Activated CD8-positive, alpha-beta memory T cell treated with anti-CD3 and anti-CD28 coated beads for 4 hours (primary cell): ENCODE data around the gene CD300LD.
"Not testable (repeated sequence)": the region's sequence is repeated elsewhere in the genome, so short reads cannot be mapped to it uniquely, and the experiment has no call there.

Experiments used
- DNase-seq, 2 donors: peaks; one replicate each; pipeline ENCODE4 v3.0.0-alpha.2; 2020; ENCODE audit warnings: low read depth in 2 of 2

Gene CD300LD

DNA sequence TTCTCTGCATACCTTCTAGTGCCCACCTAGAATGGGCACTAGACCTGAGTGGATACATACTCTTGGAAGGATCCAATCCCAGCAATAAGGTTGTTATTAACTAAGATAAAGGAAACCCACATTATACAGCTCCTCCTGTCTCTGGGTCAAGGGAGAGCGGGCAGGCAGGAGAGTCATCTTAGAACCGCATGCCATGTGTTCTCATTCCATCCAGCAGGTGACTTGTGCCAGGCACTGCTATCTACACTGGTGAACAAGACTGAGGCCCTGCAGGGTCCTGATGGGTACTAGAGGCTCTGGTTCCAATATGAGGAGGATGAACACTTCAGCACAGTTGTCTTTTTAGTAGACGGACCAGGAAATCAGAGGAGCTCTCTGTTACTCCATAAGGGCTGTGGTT, 18.9 kb downstream of the CD300LD start:
- DNase-seq, result no peak

DNA sequence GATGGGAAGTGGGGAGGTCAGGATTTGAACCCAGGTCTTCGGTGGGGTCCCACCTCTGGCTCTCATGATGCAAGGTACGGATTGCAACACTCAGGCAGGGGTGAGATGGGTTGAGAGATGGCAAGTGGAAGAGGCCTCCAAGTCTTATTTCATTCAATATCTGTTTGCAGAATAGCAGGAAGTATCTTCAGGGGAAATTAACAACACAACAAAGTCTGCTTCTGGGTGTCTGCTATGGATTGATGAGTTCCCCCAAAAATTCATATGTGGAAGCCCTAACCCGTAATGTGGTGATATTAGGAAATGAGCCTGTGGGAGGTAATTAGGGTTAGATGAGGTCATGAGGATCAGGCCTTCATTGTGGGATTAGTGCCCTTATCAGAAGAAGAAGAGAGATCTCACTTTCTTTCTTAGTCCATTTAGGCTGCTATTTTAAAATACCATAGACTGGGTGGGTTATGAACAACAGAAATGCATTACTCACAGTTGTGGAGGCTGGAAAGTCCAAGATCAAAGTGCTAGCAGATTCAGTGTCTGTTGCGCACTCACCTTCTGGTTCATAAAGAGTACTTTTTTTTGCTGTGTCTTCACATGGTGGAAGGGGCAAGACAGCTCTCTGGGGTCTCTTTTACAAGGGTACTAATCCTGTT, 20.3 kb downstream of the CD300LD start:
- DNase-seq, result no peak

DNA sequence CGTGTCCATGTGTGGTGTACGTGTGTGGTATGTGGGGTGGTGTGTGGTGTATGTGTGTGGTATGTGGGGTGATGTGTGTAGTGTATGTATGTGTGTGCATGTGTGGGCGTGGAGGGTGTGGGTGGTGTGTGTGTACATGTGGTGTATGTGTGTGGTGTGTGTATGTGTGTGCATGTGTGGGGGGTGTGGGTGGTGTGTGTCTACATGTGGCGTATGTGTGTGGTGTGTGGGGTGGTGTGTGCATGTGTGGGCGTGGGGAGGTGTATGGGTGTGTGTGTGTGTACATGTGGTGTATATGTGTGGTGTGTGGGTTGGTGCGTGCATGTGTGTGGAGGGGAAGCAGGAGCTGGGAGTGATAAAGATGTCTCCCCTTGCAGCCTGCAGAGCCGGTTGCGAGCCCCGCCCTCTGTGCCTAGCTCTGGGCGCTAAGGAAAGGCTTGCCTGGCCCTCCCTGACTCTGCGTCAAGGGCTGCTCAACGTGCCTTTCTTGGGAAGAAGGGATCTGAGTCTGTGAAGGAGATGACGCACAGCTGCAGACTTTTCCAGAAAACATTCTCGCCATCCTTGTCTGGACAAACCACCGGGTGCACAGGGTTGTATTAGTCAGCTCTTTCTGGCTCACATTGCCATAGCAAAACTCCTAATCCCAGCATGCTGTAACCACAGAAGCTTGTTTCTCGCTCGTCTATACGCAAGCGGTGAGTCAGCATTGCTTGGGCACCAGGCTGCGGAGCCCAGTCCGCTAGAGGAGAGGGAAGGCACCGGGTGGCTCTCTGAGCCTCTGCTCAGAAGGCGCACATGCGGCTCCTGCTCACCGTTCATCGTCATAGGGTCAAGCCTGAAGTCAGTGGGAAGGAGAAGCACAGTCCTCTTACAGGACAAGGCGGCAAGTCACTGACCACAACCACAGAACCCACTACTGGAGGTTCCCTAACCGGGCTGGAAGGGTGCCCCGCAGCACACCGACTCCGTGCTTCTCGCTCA, 22.8 kb downstream of the CD300LD start:
- DNase-seq, result no peak

DNA sequence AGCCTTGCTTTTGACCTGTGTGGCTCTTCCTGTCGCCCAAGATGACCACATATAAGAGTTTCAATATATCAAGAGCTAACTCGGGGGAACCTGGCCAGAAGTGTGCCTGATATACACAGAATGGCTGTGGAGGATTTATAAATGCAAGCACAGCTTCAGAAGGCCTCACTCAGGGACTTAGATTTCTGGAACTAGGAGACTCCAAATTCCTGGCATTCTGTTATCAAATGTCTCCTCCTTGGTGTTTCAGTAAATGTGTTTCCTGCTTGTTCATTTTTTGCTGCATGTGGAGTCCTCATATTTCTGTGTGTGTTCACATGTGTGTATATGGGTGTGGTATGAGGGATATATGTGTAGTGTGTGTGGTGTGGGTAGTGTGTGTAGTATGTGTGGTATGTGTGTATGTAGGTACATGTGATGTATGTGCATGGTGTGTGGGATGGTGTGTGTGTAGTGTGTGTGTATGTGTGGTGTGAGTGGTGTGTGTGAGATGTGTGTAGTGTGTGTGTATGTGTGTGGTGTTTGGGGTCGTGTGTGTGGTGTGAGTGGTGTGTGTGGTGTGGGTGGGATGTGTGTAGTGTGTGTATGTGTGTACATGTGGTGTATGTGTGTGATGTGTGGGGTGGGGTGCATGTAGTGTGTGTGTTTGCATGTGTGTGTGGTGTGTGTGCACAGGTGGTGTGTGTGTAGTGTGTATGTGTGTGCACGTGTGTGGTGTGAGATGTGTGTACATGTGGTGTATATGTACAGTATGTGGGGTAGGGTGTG, 23.8 kb downstream of the CD300LD start:
- no peak for DNase-seq

GRCh38 chr17:74567397-74567796, 24.7 kb downstream of the CD300LD start, which contains the start of gene CD300H:
CD300H (minus strand) TSS chr17:74567509.
- DNase-seq, result no peak

DNA sequence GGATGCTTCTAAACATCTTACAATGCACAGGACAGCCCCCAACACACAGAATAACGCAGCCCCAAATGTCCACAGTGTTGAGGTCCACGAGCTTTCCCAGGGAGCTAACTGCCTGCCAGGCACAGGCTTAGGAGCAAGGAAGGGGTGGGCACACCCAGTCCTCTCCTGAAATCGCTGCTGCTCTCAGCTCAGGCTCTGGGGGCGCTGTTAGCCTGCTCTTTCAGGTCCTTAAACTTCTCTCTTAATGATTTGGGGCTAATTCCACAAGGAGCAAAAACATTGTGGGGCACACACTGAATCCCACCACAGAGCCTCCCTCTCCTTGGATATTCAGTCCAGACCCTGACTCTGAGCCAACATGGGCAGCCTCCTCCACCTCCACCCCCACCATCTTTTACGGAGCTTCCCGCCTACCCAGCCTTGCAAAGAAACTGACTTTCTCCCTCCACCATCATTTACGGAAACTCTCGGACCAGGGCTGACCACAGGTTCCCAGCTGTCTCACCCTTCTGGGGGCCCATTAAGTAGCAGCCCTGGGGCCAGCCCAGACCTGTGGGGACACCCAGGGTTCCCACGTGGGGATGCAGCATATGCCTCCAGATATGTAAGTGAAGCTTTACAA, 25.8 kb downstream of the CD300LD start:
- no peak for DNase-seq

DNA sequence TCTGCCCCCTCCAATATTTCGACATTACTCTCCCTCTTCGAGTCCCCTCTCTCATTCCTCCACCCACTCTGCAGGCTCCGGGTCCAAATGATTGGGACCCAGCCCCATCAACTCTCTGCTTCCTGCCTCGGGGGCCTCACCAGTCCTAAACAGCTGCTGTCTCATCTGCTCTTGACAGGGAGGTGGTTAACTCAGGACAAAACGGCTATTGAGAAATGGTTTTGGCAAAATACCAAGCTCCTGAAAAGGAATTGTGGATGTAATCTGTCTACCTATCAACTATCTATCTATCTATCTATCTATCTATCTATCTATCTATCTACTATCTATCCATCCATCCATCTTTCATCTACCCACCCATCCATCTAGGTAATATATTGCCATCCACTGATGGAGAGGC, 27.0 kb downstream of the CD300LD start:
- DNase-seq, result no peak

DNA sequence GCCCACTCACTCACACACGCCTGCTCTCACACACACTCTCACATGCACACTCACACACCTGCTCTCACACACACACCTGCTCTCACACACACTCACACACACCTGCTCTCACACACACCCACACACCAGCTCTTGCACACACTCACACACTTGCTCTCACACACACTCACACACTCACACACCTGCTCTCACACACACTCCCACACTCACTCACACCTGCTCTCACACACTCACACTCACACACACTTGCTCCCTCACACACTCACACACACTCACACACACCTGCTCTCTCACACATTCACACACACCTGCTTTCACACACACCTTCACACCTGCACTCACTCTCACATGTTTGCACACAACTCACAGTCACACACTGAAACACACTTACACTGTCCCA, 28.7 kb downstream of the CD300LD start:
- no peak for DNase-seq

- no peak for DNase-seq
Measured at GRCh38 chr17:74561586-74561985, 30.5 kb downstream of the CD300LD start.

- DNase-seq, result no peak
Measured at GRCh38 chr17:74558882-74559519, 33.1 kb downstream of the CD300LD start.

DNA sequence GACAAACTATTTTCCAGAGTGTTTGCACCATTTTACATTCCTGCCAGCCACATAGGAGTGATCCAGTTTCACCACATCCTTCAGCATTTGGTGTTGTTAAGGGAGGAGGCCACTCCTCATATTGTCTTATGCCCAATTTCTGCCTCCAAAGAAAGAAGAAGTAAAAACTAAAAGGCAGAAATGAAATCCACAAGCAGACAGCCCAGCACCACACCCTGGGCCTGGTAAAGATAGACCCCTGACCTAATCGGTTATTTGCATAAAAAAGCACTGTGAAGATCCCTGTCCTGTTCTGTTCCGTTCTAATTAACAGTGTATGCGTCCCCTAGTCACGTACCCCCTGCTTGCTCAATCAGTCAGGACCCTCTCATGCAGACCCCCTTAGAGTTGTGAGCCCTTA, 33.7 kb downstream of the CD300LD start:
- DNase-seq, result not testable (repeated sequence)

DNA sequence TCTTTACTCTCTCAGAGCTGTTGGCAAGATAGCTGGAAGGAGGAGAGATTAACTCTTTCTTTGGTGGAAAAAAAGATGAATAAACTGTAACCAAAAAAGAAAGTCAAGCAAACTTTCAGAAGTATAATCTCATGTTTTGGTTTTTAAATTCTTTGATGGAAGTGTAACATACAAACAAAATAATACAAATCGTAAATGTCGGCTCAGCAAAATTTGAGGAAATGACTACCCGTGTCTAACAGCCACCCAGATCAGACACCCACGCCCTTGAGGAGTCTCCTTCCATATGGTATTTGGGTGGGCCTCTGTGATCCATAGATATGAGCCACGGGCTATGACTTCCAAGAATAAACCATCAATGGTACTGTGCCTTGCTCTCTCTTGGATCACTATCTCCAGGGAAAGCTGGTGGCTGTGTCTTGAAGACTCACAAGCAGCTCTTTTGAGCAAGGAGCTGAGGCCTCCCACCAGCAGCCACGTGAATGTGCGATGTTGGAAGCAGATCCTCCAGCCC, 36.6 kb downstream of the CD300LD start:
- no peak for DNase-seq

DNA sequence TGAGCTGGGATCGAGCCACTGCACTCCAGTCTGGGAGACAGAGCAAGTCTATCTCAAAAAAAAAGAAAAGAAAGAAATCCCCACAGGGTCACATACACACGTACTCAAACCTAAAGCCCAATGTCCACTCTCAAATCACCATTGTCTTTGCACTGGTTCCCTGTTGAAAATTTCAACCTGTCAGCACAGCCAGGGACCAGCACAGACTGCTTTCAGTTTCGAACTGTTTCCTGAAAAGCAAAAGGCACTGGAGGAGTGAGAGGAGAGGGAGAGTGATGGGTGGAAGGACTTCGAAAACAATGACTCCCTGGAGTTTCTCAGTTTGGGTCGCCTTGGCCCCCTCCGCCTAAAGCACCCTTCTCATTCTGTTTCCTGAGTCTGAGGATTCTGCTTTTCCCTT, 37.2 kb downstream of the CD300LD start:
- DNase-seq, result no peak

GRCh38 chr17:74552037-74552436, 40.0 kb downstream of the CD300LD start:
- no peak for DNase-seq

GRCh38 chr17:74550602-74551001, 41.5 kb downstream of the CD300LD start:
- DNase-seq, result no peak

DNA sequence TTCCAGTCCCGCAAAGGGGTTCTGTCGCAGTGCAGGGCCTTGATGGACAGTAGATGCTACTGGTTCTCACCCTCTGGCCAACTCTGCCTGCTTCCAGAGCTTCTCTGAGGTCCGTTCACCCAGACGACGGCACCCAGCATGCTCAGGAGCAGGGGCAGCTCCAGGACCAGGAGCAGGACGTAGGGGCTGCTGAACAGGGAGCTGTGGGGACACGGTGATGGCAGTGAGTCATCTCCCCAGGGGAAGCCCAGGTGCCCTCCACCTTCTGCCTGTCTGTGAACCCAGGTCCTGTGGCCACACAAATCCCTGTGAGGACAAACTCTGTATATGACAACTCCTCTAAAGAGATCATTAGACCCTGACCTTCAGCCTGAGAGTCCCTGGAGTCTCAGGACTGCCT, 42.7 kb downstream of the CD300LD start:
- DNase-seq, result no peak

- DNase-seq, result no peak
Measured at GRCh38 chr17:74547736-74548135, 44.3 kb downstream of the CD300LD start.

DNA sequence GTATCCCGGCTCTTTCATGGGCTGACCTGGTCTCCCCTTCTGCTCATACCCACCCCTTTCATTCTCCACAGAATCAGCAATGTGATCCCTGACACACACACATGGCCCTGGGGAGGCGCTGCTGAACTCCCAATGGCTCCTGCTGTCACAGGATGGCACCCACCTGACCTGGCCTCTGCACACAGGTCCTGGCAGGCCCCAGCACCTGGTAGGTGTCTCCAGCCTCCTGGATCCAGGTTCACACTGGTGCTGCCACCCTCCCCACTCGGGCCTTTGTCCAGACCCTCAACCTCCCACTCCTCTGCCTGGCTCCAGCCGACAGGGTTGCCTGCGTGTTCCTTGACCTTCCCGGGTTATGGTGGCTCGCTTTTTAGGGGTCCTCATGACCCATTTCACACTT, 44.8 kb downstream of the CD300LD start:
- no peak for DNase-seq

- DNase-seq, result no peak
Measured at GRCh38 chr17:74546586-74546985, 45.5 kb downstream of the CD300LD start.

- DNase-seq, result no peak
Measured at GRCh38 chr17:74545843-74546230, 46.2 kb downstream of the CD300LD start, which contains the start of gene CD300C. CD300C (minus strand) TSS chr17:74546115; CDS start chr17:74545782, 333 bp downstream.
